ENCODE data around the gene MACO1. TPM values are rescaled to one million over a fixed set of nuclear protein-coding genes. Genes with fewer than 3 reads are reported as not detected.
A peak's percentile ranks its signal among the peaks of the same experiment; 100 is the strongest.

MACO1 gene
- polyA plus RNA-seq, 1 donor (not counting 4 experiments of a cell fraction or from before 2014, with no cell fraction given), result 8.1 TPM

DNA sequence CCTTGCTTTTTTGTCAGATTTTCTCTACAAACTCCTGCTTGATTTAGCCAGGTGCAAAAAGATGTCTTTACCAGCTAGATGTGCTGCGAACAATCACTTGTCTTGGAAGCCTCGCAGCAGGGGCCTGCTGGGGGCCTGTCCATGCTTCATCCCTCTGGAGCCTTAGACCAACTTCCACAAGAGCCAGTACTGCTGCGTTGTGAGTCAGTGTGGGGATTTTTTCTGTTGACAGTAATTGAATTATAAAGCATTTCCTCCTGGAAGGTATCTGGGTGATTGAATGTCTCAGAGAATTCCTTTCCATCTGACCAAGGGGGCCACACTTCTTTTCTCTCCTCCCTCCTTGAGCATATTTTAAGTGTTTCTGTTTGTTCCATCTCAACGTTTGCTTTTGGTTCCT lies 72.3 kb downstream of the MACO1 start:
- Histone ChIP-seq H3K9me1 (ENCODE audit: control insufficient read depth, extremely low read depth, insufficient read depth, low read length) (peaks cover 3% of the 10 kb centered on the region), H3K4me1 (ENCODE audit: control insufficient read depth, extremely low read depth, insufficient read depth, low read length) (peaks cover 3% of the 10 kb centered on the region), H2AFZ (ENCODE audit: control insufficient read depth, low read length) (no peak overlapping the region), H3K27ac (ENCODE audit: control insufficient read depth, insufficient read depth, low read length) (no peak overlapping the region), H3K4me3 (ENCODE audit: control insufficient read depth in 2 of 3, extremely low read depth in 1 of 3, insufficient read depth in 2 of 3, low read depth in 1 of 3, low read length in 3 of 3) (no peak overlapping the region), H3K9me3 (ENCODE audit: control insufficient read depth, low read depth, low read length) (no peaks in the 10 kb centered on the region), H3K4me2 (ENCODE audit: control insufficient read depth, extremely low read depth, insufficient read depth, low read depth, low read length) (no peak overlapping the region), H3K79me2 (ENCODE audit: control insufficient read depth, insufficient read depth, low read length) (no peaks in the 10 kb centered on the region), H3K9ac (ENCODE audit: control insufficient read depth, extremely low read depth, insufficient read depth, low read length) (no peak overlapping the region), H4K20me1 (ENCODE audit: control insufficient read depth, extremely low read depth, insufficient read depth, low read length) (no peaks in the 10 kb centered on the region), H3K36me3 (ENCODE audit: control insufficient read depth in 2 of 2, extremely low read depth in 1 of 2, insufficient read depth in 2 of 2, low read length in 2 of 2) (peaks cover 1 to 4% of the 10 kb centered on the region in 2 experiments), H3K27me3 (ENCODE audit: control insufficient read depth, extremely low read depth, insufficient read depth, low read length) (no peaks in the 10 kb centered on the region)
- dilution Hi-C loops (cut with MboI; ENCODE audit: extremely low pct_ligation_motif_present, low sequenced_read_pairs), result no loop called here
- DNase-seq (ENCODE audit: low read depth, low spot score) (no peak), FAIRE-seq (no peak)
- TF ChIP-seq, protein P1, sequence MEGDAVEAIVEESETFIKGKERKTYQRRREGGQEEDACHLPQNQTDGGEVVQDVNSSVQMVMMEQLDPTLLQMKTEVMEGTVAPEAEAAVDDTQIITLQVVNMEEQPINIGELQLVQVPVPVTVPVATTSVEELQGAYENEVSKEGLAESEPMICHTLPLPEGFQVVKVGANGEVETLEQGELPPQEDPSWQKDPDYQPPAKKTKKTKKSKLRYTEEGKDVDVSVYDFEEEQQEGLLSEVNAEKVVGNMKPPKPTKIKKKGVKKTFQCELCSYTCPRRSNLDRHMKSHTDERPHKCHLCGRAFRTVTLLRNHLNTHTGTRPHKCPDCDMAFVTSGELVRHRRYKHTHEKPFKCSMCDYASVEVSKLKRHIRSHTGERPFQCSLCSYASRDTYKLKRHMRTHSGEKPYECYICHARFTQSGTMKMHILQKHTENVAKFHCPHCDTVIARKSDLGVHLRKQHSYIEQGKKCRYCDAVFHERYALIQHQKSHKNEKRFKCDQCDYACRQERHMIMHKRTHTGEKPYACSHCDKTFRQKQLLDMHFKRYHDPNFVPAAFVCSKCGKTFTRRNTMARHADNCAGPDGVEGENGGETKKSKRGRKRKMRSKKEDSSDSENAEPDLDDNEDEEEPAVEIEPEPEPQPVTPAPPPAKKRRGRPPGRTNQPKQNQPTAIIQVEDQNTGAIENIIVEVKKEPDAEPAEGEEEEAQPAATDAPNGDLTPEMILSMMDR (optimal IDR thresholded peaks at IDR 0.05 in 1 of 3, IDR thresholded peaks at IDR 0.05 in 1 of 3, conservative IDR thresholded peaks at IDR 0.05 in 1 of 3; ENCODE audit: extremely low read depth in 1 of 3, insufficient read depth in 2 of 3, low read length in 3 of 3), result no peak
- no peak for TF ChIP-seq EZH2 (IDR thresholded peaks at IDR 0.05; ENCODE audit: low read length)

DNA sequence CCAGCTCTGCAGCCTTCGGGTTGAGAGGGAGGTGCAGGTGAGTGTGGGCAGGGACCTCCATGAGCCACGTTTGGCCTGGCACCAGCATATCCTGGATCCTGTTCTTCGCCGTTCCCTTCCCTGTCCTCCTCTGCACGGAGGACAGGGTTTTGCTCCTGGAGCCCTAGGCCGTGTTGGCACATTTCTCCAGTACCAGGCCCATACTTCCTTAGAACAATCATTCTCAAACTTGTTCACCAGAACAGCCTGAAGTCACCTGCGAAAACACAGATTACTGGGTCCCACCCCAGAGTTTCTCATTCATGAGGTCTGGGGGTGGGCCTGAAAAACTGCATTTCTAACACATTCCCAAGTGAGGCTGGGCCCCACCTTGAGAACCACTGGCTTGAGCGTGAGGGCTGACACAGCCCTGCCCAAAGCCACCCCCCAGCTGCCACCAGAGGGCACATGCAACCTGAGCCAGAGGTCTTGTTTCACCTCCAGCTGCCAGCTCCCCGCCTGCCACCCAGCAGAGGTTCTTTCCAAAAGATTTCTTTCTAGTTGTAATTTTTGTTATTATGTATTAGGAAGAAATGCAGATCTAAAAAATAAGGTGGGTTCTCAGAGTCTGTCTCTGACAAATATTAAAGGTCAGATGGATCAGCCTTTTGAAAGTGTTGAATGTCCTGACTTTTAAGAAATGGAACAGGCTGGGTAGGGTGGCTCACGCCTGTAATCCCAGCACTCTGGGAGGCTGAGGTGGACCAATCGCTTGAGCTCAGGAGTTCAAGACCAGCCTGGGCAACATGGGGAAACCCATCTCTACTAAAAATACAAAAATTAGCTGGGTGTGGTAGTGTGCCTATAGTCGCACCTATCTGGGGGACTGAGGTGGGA lies 73.1 kb downstream of the MACO1 start:
- Histone ChIP-seq H3K4me3 (ENCODE audit: control insufficient read depth in 2 of 3, extremely low read depth in 1 of 3, insufficient read depth in 2 of 3, low read depth in 1 of 3, low read length in 3 of 3) (no peak overlapping the region), H3K4me1 (ENCODE audit: control insufficient read depth, extremely low read depth, insufficient read depth, low read length) (peaks cover 3% of the 10 kb centered on the region), H3K36me3 (ENCODE audit: control insufficient read depth in 2 of 2, extremely low read depth in 1 of 2, insufficient read depth in 2 of 2, low read length in 2 of 2) (no peaks in the 10 kb centered on the region), H4K20me1 (ENCODE audit: control insufficient read depth, extremely low read depth, insufficient read depth, low read length) (no peaks in the 10 kb centered on the region), H3K4me2 (ENCODE audit: control insufficient read depth, extremely low read depth, insufficient read depth, low read depth, low read length) (no peak overlapping the region), H3K27me3 (ENCODE audit: control insufficient read depth, extremely low read depth, insufficient read depth, low read length) (no peaks in the 10 kb centered on the region), H3K27ac (ENCODE audit: control insufficient read depth, insufficient read depth, low read length) (no peak overlapping the region), H3K9ac (ENCODE audit: control insufficient read depth, extremely low read depth, insufficient read depth, low read length) (no peak overlapping the region), H3K79me2 (ENCODE audit: control insufficient read depth, insufficient read depth, low read length) (no peaks in the 10 kb centered on the region), H3K9me3 (ENCODE audit: control insufficient read depth, low read depth, low read length) (no peaks in the 10 kb centered on the region), H3K9me1 (ENCODE audit: control insufficient read depth, extremely low read depth, insufficient read depth, low read length) (peaks cover 3% of the 10 kb centered on the region), H2AFZ (ENCODE audit: control insufficient read depth, low read length) (no peak overlapping the region)
- DNase-seq (ENCODE audit: low read depth, low spot score) (no peak), FAIRE-seq (no peak)
- TF ChIP-seq, protein P1 (optimal IDR thresholded peaks at IDR 0.05 in 1 of 3, IDR thresholded peaks at IDR 0.05 in 1 of 3, conservative IDR thresholded peaks at IDR 0.05 in 1 of 3; ENCODE audit: extremely low read depth in 1 of 3, insufficient read depth in 2 of 3, low read length in 3 of 3), result peak; percentile 68 to 89 (median 80)
- no peak for TF ChIP-seq EZH2 (IDR thresholded peaks at IDR 0.05; ENCODE audit: low read length)
- dilution Hi-C loops (cut with MboI; ENCODE audit: extremely low pct_ligation_motif_present, low sequenced_read_pairs), result no loop called here
